A549 (cell line): Measurements from ENCODE around the gene PTPRF. TPM values are rescaled to one million over a fixed set of nuclear protein-coding genes. Genes with fewer than 3 reads are reported as not detected.

Experiments
- ATAC-seq, 2 experiments: fragments of 200-7000 bp in 1 of 2; fragments of >200 bp in 1 of 2; cut with Nextera tagmentation in 1 of 2; cut with Tn5 transposase in 1 of 2; 3 replicates each; pipeline versions ENCODE4 v1.8.0 to v1.9.1; 2018 to 2020; ENCODE audit warnings: mild to moderate bottlenecking in 1 of 2, moderate library complexity in 1 of 2
- CTCF ChIA-PET: fragments of 300-600 bp; sonication (Branson Sonifier 250); formaldehyde crosslinking; extraction: SDS; loops from one replicate; lab custom pipeline; 2021; ENCODE audit warnings: antibody characterized with exemption, inconsistent platforms; lab: Yijun Ruan, JAX
- POLR2A ChIA-PET: fragments of 350-600 bp; formaldehyde crosslinking; extraction: SDS; loops from one replicate; lab custom pipeline; 2021; ENCODE audit warnings: antibody characterized with exemption, inconsistent platforms; lab: Yijun Ruan, JAX
- DNase-seq, 2 experiments: peaks; one replicate each; pipeline versions ENCODE4 v3.0.0 to v3.0.0-alpha.2; 2011 to 2016; ENCODE audit warnings: low read depth in 1 of 2, low spot score in 1 of 2
- FAIRE-seq: peaks from 2 replicates; lab custom pipeline; 2011; peaks lifted over from hg19 to GRCh38; lab: Jason Lieb, UNC
- H3K27ac ChIP-seq, 2 experiments: fragments of >200 bp; sonication (Bioruptor Twin); formaldehyde crosslinking; 3 replicates each; pipeline ENCODE4 v1.5.1; 2016 to 2017
- H3K4me1 ChIP-seq: fragments of >200 bp; sonication (Bioruptor Twin); formaldehyde crosslinking; 3 replicates; pipeline ENCODE4 v1.6.1; 2016
- H3K4me2 ChIP-seq: fragments of >200 bp; sonication (Bioruptor Twin); formaldehyde crosslinking; 3 replicates; pipeline ENCODE4 v1.6.1; 2016
- H3K4me3 ChIP-seq: fragments of >200 bp; sonication (Bioruptor Twin); formaldehyde crosslinking; 3 replicates; pipeline ENCODE4 v1.5.1; 2016
- H3K9me3 ChIP-seq: fragments of >200 bp; sonication (Bioruptor Twin); formaldehyde crosslinking; 3 replicates; pipeline ENCODE4 v1.6.1; 2016
- CHD4 ChIP-seq: fragments of 200-600 bp; sonication (generic); IDR thresholded peaks from 2 replicates; pipeline ENCODE4 v1.6.1; 2016; ENCODE audit warnings: antibody characterized with exemption, mild to moderate bottlenecking, borderline replicate concordance
- E2F6 ChIP-seq: IDR thresholded peaks from 2 replicates; pipeline ENCODE4 v1.6.1; 2012; ENCODE audit warnings: low read depth, borderline replicate concordance
- ESRRA ChIP-seq: fragments of 150-350 bp; IDR thresholded peaks from 2 replicates; pipeline ENCODE4 v1.6.1; 2014; ENCODE audit warnings: mild to moderate bottlenecking, low read length, borderline replicate concordance
- FOSB ChIP-seq: fragments of 250-450 bp; sonication (Bioruptor Pico); IDR thresholded peaks from 2 replicates; pipeline ENCODE4 v1.5.0; 2020; ENCODE audit warnings: mild to moderate bottlenecking, moderate library complexity
- FOSL2 ChIP-seq, 2 experiments: fragments of 450-650 bp in 1 of 2; fragments of >200 bp in 1 of 2; sonication (Bioruptor Twin) in 1 of 2; formaldehyde crosslinking; IDR thresholded peaks; 2 replicates each; pipeline versions ENCODE4 v1.5.0 to v1.6.1; 2016 to 2020; ENCODE audit warnings: mild to moderate bottlenecking in 1 of 2, moderate library complexity in 1 of 2
- HDAC2 ChIP-seq: fragments of 200-600 bp; sonication (generic); IDR thresholded peaks from 2 replicates; pipeline ENCODE4 v1.6.1; 2016
- HEYL ChIP-seq: fragments of 250-450 bp; sonication (Bioruptor Pico); IDR thresholded peaks from 2 replicates; pipeline ENCODE4 v1.8.0; 2021; ENCODE audit warnings: mild to moderate bottlenecking, moderate library complexity
- HOXB13 ChIP-seq: fragments of 250-450 bp; sonication (Bioruptor Pico); IDR thresholded peaks from 2 replicates; pipeline ENCODE4 v1.5.0; 2020; ENCODE audit warnings: low read depth, mild to moderate bottlenecking, moderate library complexity
- JUNB ChIP-seq: fragments of >200 bp; sonication (Bioruptor Twin); formaldehyde crosslinking; IDR thresholded peaks from 2 replicates; pipeline ENCODE4 v1.6.1; 2016
- NFE2L2 ChIP-seq: fragments of 150-350 bp; conservative IDR thresholded peaks from 2 replicates; pipeline ENCODE4 v1.6.1; 2014; ENCODE audit warnings: low read length
- PBX3 ChIP-seq: IDR thresholded peaks from 2 replicates; pipeline ENCODE4 v1.6.1; 2012
- PHF8 ChIP-seq: fragments of 200-600 bp; sonication (generic); IDR thresholded peaks from 2 replicates; pipeline ENCODE4 v1.6.1; 2016; ENCODE audit warnings: low read depth, mild to moderate bottlenecking, antibody characterized with exemption, moderate library complexity, borderline replicate concordance
- RCOR1 ChIP-seq: fragments of 150-350 bp; IDR thresholded peaks from 2 replicates; pipeline ENCODE4 v1.6.1; 2014; ENCODE audit warnings: antibody characterized with exemption, low read length, low read depth
- REST ChIP-seq: fragments of 200-600 bp; sonication (generic); IDR thresholded peaks from 2 replicates; pipeline ENCODE4 v1.6.1; 2016; ENCODE audit warnings: antibody characterized with exemption, mild to moderate bottlenecking, moderate library complexity
- SREBF2 ChIP-seq: fragments of 450-650 bp; IDR thresholded peaks from 2 replicates; pipeline ENCODE4 v1.6.1; 2014; ENCODE audit warnings: mild to moderate bottlenecking, moderate library complexity
- TFCP2L1 ChIP-seq: fragments of 250-450 bp; sonication (Bioruptor Pico); IDR thresholded peaks from 2 replicates; pipeline ENCODE4 v1.5.0; 2021; ENCODE audit warnings: mild to moderate bottlenecking
- USF2 ChIP-seq: fragments of 450-650 bp; IDR thresholded peaks from 2 replicates; pipeline ENCODE4 v1.6.1; 2014; ENCODE audit warnings: antibody characterized with exemption
- ZNF302 ChIP-seq: fragments of 250-450 bp; sonication (Bioruptor Pico); IDR thresholded peaks from 2 replicates; pipeline ENCODE4 v1.9.0; 2021; ENCODE audit warnings: inconsistent platforms, mild to moderate bottlenecking, moderate library complexity
- ZSCAN20 ChIP-seq: fragments of 250-450 bp; sonication (Bioruptor Pico); IDR thresholded peaks from 2 replicates; pipeline ENCODE4 v1.8.0; 2022; ENCODE audit warnings: mild to moderate bottlenecking, moderate library complexity
- WGBS: methylation state at CpG from one replicate; pipeline ENCODE4 v1.1.6; 2017; ENCODE audit errors: missing lambda C conversion rate; 5-methylcytosine and 5-hydroxymethylcytosine counted together
- polyA plus RNA-seq, 4 experiments: library from polyadenylated mRNA; depleted of rRNA in 3 of 4; stranded (reverse); fragments of >200 nt; fragmentation: RNase III in 1 of 4; extraction: RNeasy Plus Mini Kit Qiagen cat#74134 plus additional on column Dnase treatment in 1 of 4; gene quantifications; 2 replicates in 3 of 4; 3 replicates in 1 of 4; pipeline ENCODE4 v1.2.3, GENCODE V29; 2011 to 2017
- TF ChIP-seq, protein P1 (sequence below): fragments of >200 bp; sonication (Bioruptor Twin); formaldehyde crosslinking; IDR thresholded peaks from 3 replicates; pipeline ENCODE4 v1.6.1; 2016
- TF ChIP-seq, protein P2 (sequence below): fragments of 250-450 bp; sonication (Bioruptor Pico); IDR thresholded peaks from 2 replicates; pipeline ENCODE4 v1.5.0; 2021; ENCODE audit warnings: mild to moderate bottlenecking, moderate library complexity, borderline replicate concordance
- TF ChIP-seq, protein P3 (sequence below): fragments of >200 bp; sonication (Bioruptor Twin); formaldehyde crosslinking; IDR thresholded peaks from 2 replicates; pipeline ENCODE4 v1.6.1; 2016

PTPRF gene
- polyA plus RNA-seq, 2 of the 4 experiments (the other 2 are of a cell fraction) = 68.5 to 96.5 TPM

- TF ChIP-seq PHF8 (no peak), E2F6 (no peak), ZSCAN20 (CRISPR knock-in tag) (no peak)
- no peak for DNase-seq
- Histone ChIP-seq H3K27ac (no peak overlapping the region), H3K4me3 (no peak overlapping the region), H3K4me1 (no peaks in the 10 kb centered on the region; the same call in 2 of the 3 replicates), H3K4me2 (no peak overlapping the region), H3K9me3 (no peaks in the 10 kb centered on the region)
- CTCF ChIA-PET = interaction anchor here (0.7 to 1.3 kb wide), 2 partner anchors 28 to 97 kb away, joined by 3 to 4 read pairs; no protein-coding TSS in a partner anchor
- POLR2A ChIA-PET = interaction anchor here (2.5 kb wide), 1 partner anchor 17 kb away, joined by 10 read pairs; the partner anchor contains the start of gene KDM4A
- no peak for FAIRE-seq
- ATAC-seq = no peak
These were observed 135.9 kb downstream of the PTPRF start for GRCh38 chr1:43666608-43667007.

GRCh38 chr1:43668956-43669355 lies 138.3 kb downstream of the PTPRF start:
- TF ChIP-seq PBX3 = no peak
- TF ChIP-seq PHF8 = no peak
- TF ChIP-seq JUNB = no peak
- TF ChIP-seq HDAC2 = no peak
- no peak for TF ChIP-seq HEYL (CRISPR knock-in tag)
- TF ChIP-seq, protein P1, sequence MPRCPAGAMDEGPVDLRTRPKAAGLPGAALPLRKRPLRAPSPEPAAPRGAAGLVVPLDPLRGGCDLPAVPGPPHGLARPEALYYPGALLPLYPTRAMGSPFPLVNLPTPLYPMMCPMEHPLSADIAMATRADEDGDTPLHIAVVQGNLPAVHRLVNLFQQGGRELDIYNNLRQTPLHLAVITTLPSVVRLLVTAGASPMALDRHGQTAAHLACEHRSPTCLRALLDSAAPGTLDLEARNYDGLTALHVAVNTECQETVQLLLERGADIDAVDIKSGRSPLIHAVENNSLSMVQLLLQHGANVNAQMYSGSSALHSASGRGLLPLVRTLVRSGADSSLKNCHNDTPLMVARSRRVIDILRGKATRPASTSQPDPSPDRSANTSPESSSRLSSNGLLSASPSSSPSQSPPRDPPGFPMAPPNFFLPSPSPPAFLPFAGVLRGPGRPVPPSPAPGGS = no peak
- no peak for TF ChIP-seq FOSB (CRISPR knock-in tag)
- CTCF ChIA-PET = no interaction called here
- no peak overlapping the region for H3K27ac ChIP-seq
- POLR2A ChIA-PET = no interaction called here
- DNase-seq (no peak), ATAC-seq (no peak), FAIRE-seq (no peak)
- no peak overlapping the region for H3K4me2 ChIP-seq
- H3K9me3 ChIP-seq = no peaks in the 10 kb centered on the region
- no peaks in the 10 kb centered on the region; the same call in 2 of the 3 replicates for H3K4me1 ChIP-seq
- H3K4me3 ChIP-seq = no peak overlapping the region
- 81% methylated on average over 7 of the region's 7 CpGs for WGBS

DNA sequence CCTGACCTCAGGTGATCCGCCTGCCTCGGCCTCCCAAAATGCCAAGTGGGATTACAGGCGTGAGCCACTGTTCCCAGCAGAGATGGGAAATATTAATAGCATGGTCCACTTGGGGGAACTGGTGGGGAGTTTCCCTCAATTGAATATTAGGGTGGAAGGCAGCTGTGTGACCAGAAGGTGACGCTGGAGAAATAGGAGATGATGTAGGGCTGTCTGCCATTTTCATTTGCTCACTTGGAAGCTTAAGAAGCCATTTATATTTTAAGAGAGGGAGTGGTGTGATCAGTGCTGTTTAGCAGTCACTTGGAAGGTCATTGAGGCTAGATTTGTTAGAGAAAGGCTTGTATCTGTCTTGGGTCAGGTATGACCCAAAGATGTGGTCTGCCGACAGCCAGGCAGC lies 139.2 kb downstream of the PTPRF start:
- H3K4me1 ChIP-seq = no peaks in the 10 kb centered on the region; the same call in 2 of the 3 replicates
- CTCF ChIA-PET = no interaction called here
- no peak overlapping the region for H3K4me3 ChIP-seq
- no peaks in the 10 kb centered on the region for H3K9me3 ChIP-seq
- POLR2A ChIA-PET = no interaction called here
- no peak overlapping the region for H3K27ac ChIP-seq
- DNase-seq = no peak
- FAIRE-seq = no peak
- H3K4me2 ChIP-seq = no peak overlapping the region
- no peak for ATAC-seq
- WGBS = 96% methylated on average over 5 of the region's 5 CpGs
- no peak for TF ChIP-seq NFE2L2
- no peak for TF ChIP-seq ESRRA
- TF ChIP-seq, protein P2, sequence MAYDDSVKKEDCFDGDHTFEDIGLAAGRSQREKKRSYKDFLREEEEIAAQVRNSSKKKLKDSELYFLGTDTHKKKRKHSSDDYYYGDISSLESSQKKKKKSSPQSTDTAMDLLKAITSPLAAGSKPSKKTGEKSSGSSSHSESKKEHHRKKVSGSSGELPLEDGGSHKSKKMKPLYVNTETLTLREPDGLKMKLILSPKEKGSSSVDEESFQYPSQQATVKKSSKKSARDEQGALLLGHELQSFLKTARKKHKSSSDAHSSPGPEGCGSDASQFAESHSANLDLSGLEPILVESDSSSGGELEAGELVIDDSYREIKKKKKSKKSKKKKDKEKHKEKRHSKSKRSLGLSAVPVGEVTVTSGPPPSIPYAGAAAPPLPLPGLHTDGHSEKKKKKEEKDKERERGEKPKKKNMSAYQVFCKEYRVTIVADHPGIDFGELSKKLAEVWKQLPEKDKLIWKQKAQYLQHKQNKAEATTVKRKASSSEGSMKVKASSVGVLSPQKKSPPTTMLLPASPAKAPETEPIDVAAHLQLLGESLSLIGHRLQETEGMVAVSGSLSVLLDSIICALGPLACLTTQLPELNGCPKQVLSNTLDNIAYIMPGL (CRISPR knock-in tag) = no peak
- TF ChIP-seq ZSCAN20 (CRISPR knock-in tag) = no peak
- TF ChIP-seq JUNB = no peak
- no peak for TF ChIP-seq HOXB13 (CRISPR knock-in tag)
- no peak for TF ChIP-seq CHD4
- TF ChIP-seq, protein P3, sequence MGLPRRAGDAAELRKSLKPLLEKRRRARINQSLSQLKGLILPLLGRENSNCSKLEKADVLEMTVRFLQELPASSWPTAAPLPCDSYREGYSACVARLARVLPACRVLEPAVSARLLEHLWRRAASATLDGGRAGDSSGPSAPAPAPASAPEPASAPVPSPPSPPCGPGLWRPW = no peak
- TF ChIP-seq, protein P1 = no peak
- no peak for TF ChIP-seq RCOR1
- TF ChIP-seq REST = no peak
- TF ChIP-seq ZNF302 (CRISPR knock-in tag) = no peak
- TF ChIP-seq FOSL2 (IDR thresholded peaks at IDR 0.05) = no peak
- TF ChIP-seq FOSL2 (CRISPR knock-in tag; IDR thresholded peaks at IDR 0.05) = no peak
- no peak for TF ChIP-seq SREBF2
- TF ChIP-seq USF2 = no peak
- no peak for TF ChIP-seq TFCP2L1
